WI38 (cell line): ENCODE results near the gene GLRX.
A peak's percentile ranks its signal among the peaks of the same experiment; 100 is the strongest.

ENCODE experiments used
- H3K4me3 ChIP-seq: 2 replicates; pipeline ENCODE4 v1.5.1; 2011; ENCODE audit warnings: low read depth, mild to moderate bottlenecking, control low read depth, low read length
- TF ChIP-seq, protein P1 (sequence below): IDR thresholded peaks from 2 replicates; pipeline ENCODE4 v1.5.1; 2012; ENCODE audit warnings: low read depth, mild to moderate bottlenecking, control low read depth, low read length

GLRX gene

GRCh38 chr5:95864456-95864855 is 41.9 kb upstream of the GLRX start:
- no peak overlapping the region for H3K4me3 ChIP-seq
- TF ChIP-seq, protein P1, sequence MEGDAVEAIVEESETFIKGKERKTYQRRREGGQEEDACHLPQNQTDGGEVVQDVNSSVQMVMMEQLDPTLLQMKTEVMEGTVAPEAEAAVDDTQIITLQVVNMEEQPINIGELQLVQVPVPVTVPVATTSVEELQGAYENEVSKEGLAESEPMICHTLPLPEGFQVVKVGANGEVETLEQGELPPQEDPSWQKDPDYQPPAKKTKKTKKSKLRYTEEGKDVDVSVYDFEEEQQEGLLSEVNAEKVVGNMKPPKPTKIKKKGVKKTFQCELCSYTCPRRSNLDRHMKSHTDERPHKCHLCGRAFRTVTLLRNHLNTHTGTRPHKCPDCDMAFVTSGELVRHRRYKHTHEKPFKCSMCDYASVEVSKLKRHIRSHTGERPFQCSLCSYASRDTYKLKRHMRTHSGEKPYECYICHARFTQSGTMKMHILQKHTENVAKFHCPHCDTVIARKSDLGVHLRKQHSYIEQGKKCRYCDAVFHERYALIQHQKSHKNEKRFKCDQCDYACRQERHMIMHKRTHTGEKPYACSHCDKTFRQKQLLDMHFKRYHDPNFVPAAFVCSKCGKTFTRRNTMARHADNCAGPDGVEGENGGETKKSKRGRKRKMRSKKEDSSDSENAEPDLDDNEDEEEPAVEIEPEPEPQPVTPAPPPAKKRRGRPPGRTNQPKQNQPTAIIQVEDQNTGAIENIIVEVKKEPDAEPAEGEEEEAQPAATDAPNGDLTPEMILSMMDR, result no peak

- no peak overlapping the region for H3K4me3 ChIP-seq
- TF ChIP-seq, protein P1, result no peak
Observed at GRCh38 chr5:95863383-95863757, 40.8 kb upstream of the GLRX start.

DNA sequence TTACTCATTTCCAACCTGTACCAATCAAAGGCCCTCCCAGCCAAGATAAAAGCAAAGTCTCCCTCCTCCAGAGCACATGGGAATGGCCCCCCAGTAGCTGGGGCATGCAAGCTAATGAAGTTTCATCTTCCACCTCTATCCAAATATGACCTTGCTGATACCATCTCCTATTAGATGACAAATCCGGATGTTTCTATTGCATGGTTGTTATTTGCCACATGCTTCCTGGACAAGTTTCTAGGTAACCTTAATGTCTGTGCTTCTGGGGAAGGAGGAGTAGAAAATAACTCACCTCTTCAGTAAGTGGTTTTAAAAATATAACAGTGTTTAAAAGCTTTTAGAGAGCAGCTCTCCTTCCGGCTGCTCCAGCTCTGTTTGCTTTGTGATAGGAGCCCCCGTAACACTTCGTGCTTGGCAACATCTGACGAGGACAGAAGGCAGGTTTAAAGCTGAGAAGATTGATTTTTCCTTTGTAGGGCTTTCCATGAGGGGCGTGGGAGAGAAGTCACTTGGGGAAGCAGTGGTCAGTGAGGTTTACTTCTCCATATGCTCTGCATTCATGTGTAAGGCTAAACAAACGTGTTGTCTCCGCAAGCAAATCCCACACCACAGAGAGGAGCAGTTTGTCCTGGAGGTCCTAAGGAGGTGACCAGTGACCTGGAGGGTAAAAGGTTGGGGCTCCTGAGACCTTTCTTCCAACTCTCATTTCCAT is 40.3 kb upstream of the GLRX start:
- TF ChIP-seq, protein P1, result no peak
- H3K4me3 ChIP-seq, result no peak overlapping the region

GRCh38 chr5:95861864-95862561 is 39.5 kb upstream of the GLRX start:
- TF ChIP-seq, protein P1, result no peak
- peak overlapping the region; percentile 11; the same call in 1 of the 2 replicates for H3K4me3 ChIP-seq

- TF ChIP-seq, protein P1, result no peak
- peak overlapping the region; percentile 11; the same call in 1 of the 2 replicates for H3K4me3 ChIP-seq
Observed at GRCh38 chr5:95861221-95861863, 38.8 kb upstream of the GLRX start.

GRCh38 chr5:95859661-95860060 is 37.1 kb upstream of the GLRX start:
- peak overlapping the region; percentile 36 for H3K4me3 ChIP-seq
- TF ChIP-seq, protein P1, result no peak
